Esophagus squamous epithelium (tissue), 5 donors: ENCODE results near the gene BMP2K. TPM values are rescaled to one million over a fixed set of nuclear protein-coding genes. Genes with fewer than 3 reads are reported as not detected.

Experiments used
- DNase-seq: peaks from one replicate; lab custom pipeline; 2025; lab: John Stamatoyannopoulos, UW
- H3K27ac ChIP-seq, 4 donors: fragments of 200-600 bp; sonication (generic); one replicate each; pipeline ENCODE4 v1.5.1; 2016 to 2019; ENCODE audit warnings: mild to moderate bottlenecking in 1 of 4
- H3K27me3 ChIP-seq, 4 donors: fragments of 200-600 bp; sonication (generic); 1 replicate in 3 of 4; 2 replicates in 1 of 4; pipeline versions ENCODE4 v1.5.1 to v1.6.0; 2017 to 2021; ENCODE audit warnings: antibody characterized with exemption in 1 of 4
- H3K36me3 ChIP-seq, 3 donors: fragments of 200-600 bp; sonication (generic); one replicate each; pipeline ENCODE4 v1.5.1; 2016 to 2019
- H3K4me1 ChIP-seq, 3 donors: fragments of 200-600 bp; sonication (generic); one replicate each; pipeline ENCODE4 v1.5.1; 2017 to 2019
- H3K4me3 ChIP-seq, 4 donors: fragments of 200-600 bp; sonication (generic); 1 replicate in 3 of 4; 2 replicates in 1 of 4; pipeline ENCODE4 v1.5.1; 2016 to 2019; ENCODE audit warnings: mild to moderate bottlenecking in 2 of 4, moderate library complexity in 1 of 4
- H3K9me3 ChIP-seq, 3 donors: fragments of 200-600 bp; sonication (generic); one replicate each; pipeline ENCODE4 v1.5.1; 2016 to 2019
- CTCF ChIP-seq, 6 experiments: fragments of 450-650 bp in 4 of 6; fragments of 200-600 bp in 2 of 6; sonication (generic) in 2 of 6; IDR thresholded peaks; one replicate each; pipeline ENCODE4 v1.5.1; 2016 to 2019; ENCODE audit warnings: antibody characterized with exemption in 6 of 6, mild to moderate bottlenecking in 4 of 6, moderate library complexity in 4 of 6
- POLR2A ChIP-seq, 4 donors: fragments of 450-650 bp; IDR thresholded peaks; one replicate each; pipeline ENCODE4 v1.6.1; 2017; ENCODE audit warnings: antibody characterized with exemption in 4 of 4, mild to moderate bottlenecking in 4 of 4, moderate library complexity in 3 of 4
- WGBS, 2 donors: methylation state at CpG; one replicate each; pipeline ENCODE4 v1.1.5; 2018; 5-methylcytosine and 5-hydroxymethylcytosine counted together
- intact Hi-C: fragments of 100-400 bp; cut with DNase I; formaldehyde crosslinking; loops from one replicate; pipeline ENCODE4 v1.15.0; 2022
- total RNA-seq, 4 donors: library from RNA; depleted of rRNA; stranded (reverse); fragments of >200 nt; gene quantifications; one replicate each; pipeline ENCODE4 v1.1.0, GENCODE V29; 2016
- donor health status: DM: yes; HTN: yes; CAD: no.

Gene BMP2K
- total RNA-seq, 4 donors from 2014 or later: 27.4 to 47.3 (median 33.7) TPM

DNA sequence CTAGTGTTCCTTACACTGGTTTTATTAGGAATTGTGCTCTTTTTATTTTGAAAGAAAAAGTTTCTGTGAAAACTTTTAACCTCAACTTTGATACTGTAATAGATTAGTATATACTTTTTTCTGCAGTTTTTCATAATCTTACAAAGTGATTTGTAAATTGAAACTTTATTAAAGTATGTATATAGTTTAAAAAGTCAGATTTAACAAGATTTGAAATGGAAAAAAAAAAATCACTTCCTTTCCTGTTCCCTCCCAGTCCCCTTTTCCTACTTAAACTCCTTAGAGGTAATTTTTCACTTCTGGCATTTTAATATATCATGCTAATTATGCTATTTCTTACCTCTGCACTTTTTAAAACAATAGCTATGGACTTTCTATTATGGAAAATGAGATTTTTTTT lies 113.8 kb downstream of the BMP2K start:
- intact Hi-C loops: no loop called here
- Histone ChIP-seq H3K27ac (no peak overlapping the region), H3K27me3 (no peaks in the 10 kb centered on the region), H3K4me1 (no peaks in the 10 kb centered on the region), H3K4me3 (no peak overlapping the region), H3K36me3 (peaks cover 0 to 74% (median 0%) of the 10 kb centered on the region in 3 donors), H3K9me3 (no peaks in the 10 kb centered on the region)
- no peak for DNase-seq
- no peak for TF ChIP-seq CTCF (IDR thresholded peaks at IDR 0.05)
- no peak for TF ChIP-seq POLR2A (IDR thresholded peaks at IDR 0.05)

GRCh38 chr4:78899302-78899701 lies 123.2 kb downstream of the BMP2K start:
- no peak for TF ChIP-seq CTCF (IDR thresholded peaks at IDR 0.05)
- TF ChIP-seq POLR2A (IDR thresholded peaks at IDR 0.05): no peak
- no peaks in the 10 kb centered on the region for H3K27me3 ChIP-seq
- H3K4me1 ChIP-seq: no peaks in the 10 kb centered on the region
- H3K4me3 ChIP-seq: no peak overlapping the region
- no peak for DNase-seq
- no peaks in the 10 kb centered on the region for H3K9me3 ChIP-seq
- intact Hi-C loops: no loop called here
- no peak overlapping the region for H3K27ac ChIP-seq
- peaks cover 0 to 9% (median 0%) of the 10 kb centered on the region in 3 donors for H3K36me3 ChIP-seq

DNA sequence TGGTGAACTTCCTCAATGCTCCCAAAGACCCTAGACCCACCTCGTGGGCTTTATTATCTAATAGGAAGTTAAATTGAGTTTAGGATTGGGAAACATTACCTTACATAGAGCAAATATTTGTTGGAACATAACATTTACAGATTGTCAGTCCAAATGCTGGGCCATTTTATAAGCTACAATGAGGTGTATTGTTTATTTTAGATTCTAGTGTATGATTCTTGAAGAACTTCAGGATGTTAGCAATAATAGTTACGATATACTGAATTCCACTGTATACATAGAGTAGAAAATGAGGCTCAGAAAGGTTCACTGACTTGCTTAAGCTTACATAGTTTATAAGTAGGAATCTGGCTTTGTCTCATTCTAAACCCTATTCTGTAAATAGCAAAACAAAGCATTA lies 125.7 kb downstream of the BMP2K start:
- no peak overlapping the region for H3K27ac ChIP-seq
- no peak overlapping the region for H3K4me3 ChIP-seq
- H3K9me3 ChIP-seq: no peaks in the 10 kb centered on the region
- no peak for TF ChIP-seq POLR2A (IDR thresholded peaks at IDR 0.05)
- TF ChIP-seq CTCF (IDR thresholded peaks at IDR 0.05): no peak
- DNase-seq: no peak
- 70 to 71% methylated on average over 2 of the region's 2 CpGs for WGBS, 2 donors
- no peaks in the 10 kb centered on the region for H3K27me3 ChIP-seq
- H3K4me1 ChIP-seq: no peaks in the 10 kb centered on the region
- intact Hi-C loops: no loop called here
- no peaks in the 10 kb centered on the region for H3K36me3 ChIP-seq

DNA sequence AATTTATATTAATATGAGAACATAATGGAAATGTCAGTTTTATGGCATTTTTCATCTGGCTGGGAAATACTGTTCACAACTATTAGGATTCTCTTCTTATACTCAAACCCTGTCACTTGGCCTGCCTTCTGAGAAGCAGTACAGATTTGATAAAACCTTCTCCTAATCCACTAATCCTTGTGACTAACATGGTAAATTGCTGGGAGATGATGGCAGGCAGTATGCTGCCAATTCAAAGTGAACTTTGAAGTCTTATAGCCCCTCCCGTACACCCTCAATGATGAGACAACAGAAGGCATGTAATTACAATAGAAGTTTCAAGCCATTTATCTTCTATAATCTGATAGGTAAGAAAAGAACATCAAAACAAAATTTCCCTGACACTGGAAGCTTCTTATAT lies 126.1 kb downstream of the BMP2K start:
- WGBS, 2 donors: 62 to 69% methylated on average over 1 of the region's 1 CpG
- TF ChIP-seq CTCF (IDR thresholded peaks at IDR 0.05) (no peak), POLR2A (IDR thresholded peaks at IDR 0.05) (no peak)

DNA sequence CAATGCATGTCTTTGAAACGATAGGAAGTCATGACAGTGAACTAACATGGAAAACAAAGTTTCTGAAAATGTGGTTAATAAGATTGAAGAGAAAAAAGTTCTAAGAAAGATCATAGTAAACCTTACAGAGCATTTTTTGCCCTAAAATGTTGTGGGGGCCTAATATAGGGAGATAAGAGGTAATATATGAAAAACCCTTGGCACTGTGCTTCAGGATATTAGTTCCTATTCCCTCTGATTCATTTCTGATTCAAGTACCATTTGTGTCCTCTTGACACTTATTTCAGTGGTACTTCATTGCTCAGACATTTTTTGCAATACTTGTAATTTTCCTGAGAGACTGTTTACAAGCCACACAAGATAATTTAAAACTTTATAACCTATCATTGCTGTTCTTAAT lies 128.0 kb downstream of the BMP2K start:
- Histone ChIP-seq H3K27me3 (no peaks in the 10 kb centered on the region), H3K4me1 (no peaks in the 10 kb centered on the region), H3K36me3 (no peaks in the 10 kb centered on the region), H3K4me3 (no peak overlapping the region), H3K9me3 (no peaks in the 10 kb centered on the region), H3K27ac (no peak overlapping the region)
- DNase-seq: no peak
- 79 to 85% methylated on average over 1 of the region's 1 CpG for WGBS, 2 donors
- intact Hi-C loops: no loop called here
- TF ChIP-seq POLR2A (IDR thresholded peaks at IDR 0.05) (no peak), CTCF (IDR thresholded peaks at IDR 0.05) (no peak)

More for the DNA sequence above, 126.1 kb downstream of the BMP2K start:
- intact Hi-C loops: no loop called here
- no peaks in the 10 kb centered on the region for H3K27me3 ChIP-seq
- no peak overlapping the region for H3K27ac ChIP-seq
- no peak overlapping the region for H3K4me3 ChIP-seq
- H3K9me3 ChIP-seq: no peaks in the 10 kb centered on the region
- H3K4me1 ChIP-seq: no peaks in the 10 kb centered on the region
- no peaks in the 10 kb centered on the region for H3K36me3 ChIP-seq
- DNase-seq: no peak
